ENCODE results near the gene TEAD1. TPM values are rescaled to one million over a fixed set of nuclear protein-coding genes. Genes with fewer than 3 reads are reported as not detected.
A peak's percentile ranks its signal among the peaks of the same experiment; 100 is the strongest.

TEAD1 gene
- polyA plus RNA-seq, 1 experiment: 79.2 TPM

- CTCF ChIA-PET: interaction anchor here (2.6 kb wide), 1 partner anchor 9 kb away, joined by 26 read pairs; no protein-coding TSS in a partner anchor
- Histone ChIP-seq H3K27me3 (ENCODE audit: control insufficient read depth, insufficient read depth, low read length) (peaks cover 5% of the 10 kb centered on the region), H3K36me3 (ENCODE audit: control insufficient read depth, insufficient read depth, low read length) (no peaks in the 10 kb centered on the region), H3K4me3 (ENCODE audit: low read depth, low read length) (no peak overlapping the region)
- DNase-seq (ENCODE audit: low read depth): no peak
- POLR2A ChIA-PET: no interaction called here
- no peak for TF ChIP-seq CTCF (IDR thresholded peaks at IDR 0.05; ENCODE audit: insufficient read depth, low read depth, low read length)
Observed at GRCh38 chr11:12973528-12974181, 299.4 kb downstream of the TEAD1 start.

GRCh38 chr11:12975195-12975594, 301.0 kb downstream of the TEAD1 start:
- no peak overlapping the region for H3K4me3 ChIP-seq (ENCODE audit: low read depth, low read length)
- no peak for TF ChIP-seq CTCF (IDR thresholded peaks at IDR 0.05; ENCODE audit: insufficient read depth, low read depth, low read length)
- ChIA-PET POLR2A (no interaction called here), CTCF (interaction anchor here (0.6 to 2.6 kb wide), 4 partner anchors 8 to 178 kb away, joined by 3 to 26 read pairs (median 4); no protein-coding TSS in a partner anchor)
- H3K27me3 ChIP-seq (ENCODE audit: control insufficient read depth, insufficient read depth, low read length): peaks cover 5% of the 10 kb centered on the region
- no peaks in the 10 kb centered on the region for H3K36me3 ChIP-seq (ENCODE audit: control insufficient read depth, insufficient read depth, low read length)
- DNase-seq (ENCODE audit: low read depth): no peak

GRCh38 chr11:12979928-12980689, 305.9 kb downstream of the TEAD1 start:
- Histone ChIP-seq H3K27me3 (ENCODE audit: control insufficient read depth, insufficient read depth, low read length) (peaks cover 16% of the 10 kb centered on the region), H3K36me3 (ENCODE audit: control insufficient read depth, insufficient read depth, low read length) (no peaks in the 10 kb centered on the region), H3K4me3 (ENCODE audit: low read depth, low read length) (no peak overlapping the region)
- TF ChIP-seq CTCF (IDR thresholded peaks at IDR 0.05; ENCODE audit: insufficient read depth, low read depth, low read length): no peak
- POLR2A ChIA-PET: interaction anchor here (0.6 kb wide), 1 partner anchor 180 kb away, joined by 8 read pairs; no protein-coding TSS in a partner anchor
- CTCF ChIA-PET: interaction anchor here (0.6 to 2.9 kb wide), 7 partner anchors 15 to 409 kb away, joined by 3 to 18 read pairs (median 4); no protein-coding TSS in a partner anchor
- DNase-seq (ENCODE audit: low read depth): no peak

GRCh38 chr11:12981676-12982522, 307.7 kb downstream of the TEAD1 start:
- ChIA-PET POLR2A (no interaction called here), CTCF (interaction anchor here (0.6 to 2.9 kb wide), 9 partner anchors 7 to 1964 kb away, joined by 3 to 18 read pairs (median 4); no protein-coding TSS in a partner anchor)
- H3K4me3 ChIP-seq (ENCODE audit: low read depth, low read length): no peak overlapping the region
- TF ChIP-seq CTCF (IDR thresholded peaks at IDR 0.05; ENCODE audit: insufficient read depth, low read depth, low read length): 0 out of 2 replicates have a peak, but pooled peaks have one; percentile 6
- H3K36me3 ChIP-seq (ENCODE audit: control insufficient read depth, insufficient read depth, low read length): no peaks in the 10 kb centered on the region
- DNase-seq (ENCODE audit: low read depth): no peak
- H3K27me3 ChIP-seq (ENCODE audit: control insufficient read depth, insufficient read depth, low read length): peaks cover 17% of the 10 kb centered on the region

All from BJ (cell line).